ENCODE data around the gene DLST. TPM values are rescaled to one million over a fixed set of nuclear protein-coding genes. Genes with fewer than 3 reads are reported as not detected.

The DLST gene
- total and polyA plus RNA-seq, 7 donors: 66.1 to 114 (median 72.4) TPM

GRCh38 chr14:74882103-74882920 lies 596 bp downstream of the DLST start:
- intact Hi-C loops (cut with DNase I): no loop called here
- H3K36me3 ChIP-seq: peaks cover 0 to 11% (median 0%) of the 10 kb centered on the region in 4 donors
- H3K9me3 ChIP-seq: no peaks in the 10 kb centered on the region
- peak overlapping the region; percentile 93 to 95 (median 94) for H3K27ac ChIP-seq
- peaks cover 0 to 56% (median 52%) of the 10 kb centered on the region in 4 donors for H3K4me1 ChIP-seq
- no peak for TF ChIP-seq EP300 (IDR thresholded peaks at IDR 0.05)
- no peak for TF ChIP-seq CTCF (IDR thresholded peaks at IDR 0.05)
- no peak for TF ChIP-seq POLR2AphosphoS5 (IDR thresholded peaks at IDR 0.05)
- no peak for TF ChIP-seq POLR2A (IDR thresholded peaks at IDR 0.05)
- H3K27me3 ChIP-seq: no peaks in the 10 kb centered on the region
- 1% methylated on average over 49 of the region's 49 CpGs for WGBS, 2 donors
- peak overlapping the region; percentile 67 to 93 (median 89) for H3K4me3 ChIP-seq
- peak; percentile 73 for DNase-seq

GRCh38 chr14:74886001-74886400 lies 4.3 kb downstream of the DLST start:
- Histone ChIP-seq H3K4me1 (peaks cover 0 to 65% (median 65%) of the 10 kb centered on the region in 4 donors), H3K9me3 (no peaks in the 10 kb centered on the region), H3K27me3 (no peaks in the 10 kb centered on the region), H3K27ac (peak overlapping the region in 3 of 4 donors; percentile 21 to 69 (median 48)), H3K36me3 (peaks cover 0 to 28% (median 14%) of the 10 kb centered on the region in 4 donors), H3K4me3 (no peak overlapping the region)
- intact Hi-C loops (cut with DNase I): no loop called here
- DNase-seq: no peak
- WGBS, 2 donors: 85% methylated on average over 3 of the region's 3 CpGs
- TF ChIP-seq EP300 (IDR thresholded peaks at IDR 0.05) (no peak), POLR2AphosphoS5 (IDR thresholded peaks at IDR 0.05) (peak in 1 of 4 donors; percentile 22)

- intact Hi-C loops (cut with DNase I): no loop called here
- Histone ChIP-seq H3K27ac (peak overlapping the region in 1 of 4 donors; percentile 11), H3K36me3 (peaks cover 13 to 53% (median 37%) of the 10 kb centered on the region in 4 donors), H3K4me3 (no peak overlapping the region), H3K27me3 (no peaks in the 10 kb centered on the region), H3K4me1 (peaks cover 0 to 54% (median 51%) of the 10 kb centered on the region in 4 donors), H3K9me3 (no peaks in the 10 kb centered on the region)
- no peak for TF ChIP-seq CTCF (IDR thresholded peaks at IDR 0.05)
- no peak for TF ChIP-seq POLR2AphosphoS5 (IDR thresholded peaks at IDR 0.05)
- TF ChIP-seq EP300 (IDR thresholded peaks at IDR 0.05): no peak
- TF ChIP-seq POLR2A (IDR thresholded peaks at IDR 0.05): no peak
- WGBS, 2 donors: 42 to 68% methylated on average over 12 of the region's 12 CpGs
- DNase-seq: no peak
Measured at GRCh38 chr14:74888164-74889158, 6.7 kb downstream of the DLST start.

GRCh38 chr14:74890262-74890661 lies 8.5 kb downstream of the DLST start:
- H3K9me3 ChIP-seq: no peaks in the 10 kb centered on the region
- H3K27me3 ChIP-seq: no peaks in the 10 kb centered on the region
- WGBS, 2 donors: 96 to 97% methylated on average over 6 of the region's 6 CpGs
- H3K27ac ChIP-seq: no peak overlapping the region
- intact Hi-C loops (cut with DNase I): no loop called here
- H3K4me3 ChIP-seq: no peak overlapping the region
- no peak for TF ChIP-seq POLR2A (IDR thresholded peaks at IDR 0.05)
- TF ChIP-seq POLR2AphosphoS5 (IDR thresholded peaks at IDR 0.05): no peak
- TF ChIP-seq CTCF (IDR thresholded peaks at IDR 0.05): no peak
- TF ChIP-seq EP300 (IDR thresholded peaks at IDR 0.05): no peak
- H3K4me1 ChIP-seq: peaks cover 0 to 36% (median 33%) of the 10 kb centered on the region in 4 donors
- no peak for DNase-seq
- H3K36me3 ChIP-seq: peaks cover 30 to 69% (median 55%) of the 10 kb centered on the region in 4 donors

All from sigmoid colon (tissue), 7 donors.